Umbilical cord (tissue), 2 donors: ENCODE results near the gene SLC13A4. TPM values are rescaled to one million over a fixed set of nuclear protein-coding genes. Genes with fewer than 3 reads are reported as not detected.
"Not testable (repeated sequence)": the region's sequence is repeated elsewhere in the genome, so short reads cannot be mapped to it uniquely, and the experiment has no call there.

Experiments used
- DNase-seq: peaks from one replicate; pipeline ENCODE4 v3.0.0-alpha.2; 2015; ENCODE audit warnings: low spot score
- total RNA-seq: library from RNA; depleted of rRNA; stranded (reverse); fragments of >200 nt; gene quantifications from one replicate; pipeline ENCODE4 v1.2.3, GENCODE V29; 2014; ENCODE audit warnings: low replicate concordance; ENCODE audit not compliant: insufficient read depth

The SLC13A4 gene
- total RNA-seq, 1 donor from 2014 or later: 6.5 TPM

DNA sequence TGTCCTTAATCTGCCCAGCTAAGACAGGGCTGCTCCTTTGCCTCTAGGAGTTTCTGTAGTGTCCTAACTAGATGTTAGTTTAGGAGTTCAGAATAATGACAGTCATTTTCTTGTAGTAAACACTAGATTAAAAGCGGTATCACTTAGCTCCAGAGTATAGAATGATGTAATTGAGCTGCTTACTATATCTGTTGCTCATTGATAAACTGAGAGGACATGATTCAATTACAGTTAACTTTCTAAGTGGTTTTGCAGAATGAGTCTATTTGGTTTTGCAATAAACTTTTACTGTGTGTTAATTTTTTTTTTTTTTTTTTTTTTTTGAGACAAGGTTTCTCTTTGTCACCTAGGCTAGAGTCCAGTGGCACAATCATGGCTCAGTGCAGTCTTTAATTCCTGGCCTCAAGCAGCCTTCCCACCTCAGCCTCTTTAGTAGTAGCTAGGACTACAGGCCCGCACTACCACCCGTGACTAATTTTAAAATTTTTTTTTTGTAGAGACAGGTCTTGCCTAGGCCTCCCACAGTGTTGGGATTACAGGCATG lies 63.9 kb downstream of the SLC13A4 start:
- DNase-seq: no peak

DNA sequence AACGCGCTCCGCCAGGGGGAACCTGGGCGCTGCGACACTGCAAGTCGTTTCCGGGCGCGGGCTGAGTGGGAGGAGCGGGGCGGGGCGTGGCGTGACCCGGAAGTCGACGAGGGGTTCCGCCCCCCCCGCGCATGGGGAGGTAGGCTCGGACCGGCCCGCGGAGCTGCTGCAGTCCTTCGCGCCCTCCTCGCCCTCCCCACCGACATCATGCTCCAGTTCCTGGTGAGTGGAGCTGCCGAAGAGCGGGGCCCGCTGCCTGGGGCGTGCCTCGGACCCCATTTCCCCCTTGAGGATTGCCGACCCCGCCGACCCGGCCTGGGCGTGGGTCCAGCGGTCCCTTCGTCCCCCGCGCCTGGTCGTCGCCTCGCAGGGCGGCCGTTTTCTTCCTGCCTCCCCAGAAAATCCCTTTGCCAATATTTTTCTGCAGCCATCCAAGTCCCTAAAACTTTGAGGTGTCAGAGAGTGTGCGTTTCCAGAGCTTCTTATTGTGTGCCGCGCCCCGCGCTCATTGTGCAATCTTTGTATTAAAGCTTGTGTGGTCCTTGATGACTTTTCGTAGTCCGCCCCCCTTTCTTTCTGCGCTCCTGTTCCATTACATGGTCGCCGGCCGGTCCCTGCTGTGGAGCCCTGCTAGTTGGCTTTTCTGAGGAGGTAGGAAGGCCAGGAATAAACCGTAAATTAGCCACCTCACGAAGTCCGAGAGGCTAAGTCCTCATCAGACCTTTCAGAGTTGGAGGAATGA lies 65.4 kb downstream of the SLC13A4 start, which contains the start of gene STMP1:
Gene STMP1 (plus strand): TSS at position 142 of the 742 bp plus-strand sequence.
- DNase-seq: peak; percentile 95

DNA sequence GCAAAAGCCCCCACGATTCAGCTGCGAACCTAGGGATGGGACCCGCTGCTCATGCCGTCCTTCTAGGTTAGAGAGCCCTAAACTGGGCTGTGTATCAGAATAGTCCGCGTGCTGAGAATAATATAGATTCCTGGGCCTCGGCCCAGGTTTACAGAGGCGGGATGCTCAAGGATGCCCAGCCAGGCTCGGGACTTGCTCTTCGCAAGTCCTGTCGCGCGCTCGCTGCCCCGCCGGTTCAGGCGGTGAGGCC lies 65.9 kb downstream of the SLC13A4 start:
- DNase-seq: no peak

DNA sequence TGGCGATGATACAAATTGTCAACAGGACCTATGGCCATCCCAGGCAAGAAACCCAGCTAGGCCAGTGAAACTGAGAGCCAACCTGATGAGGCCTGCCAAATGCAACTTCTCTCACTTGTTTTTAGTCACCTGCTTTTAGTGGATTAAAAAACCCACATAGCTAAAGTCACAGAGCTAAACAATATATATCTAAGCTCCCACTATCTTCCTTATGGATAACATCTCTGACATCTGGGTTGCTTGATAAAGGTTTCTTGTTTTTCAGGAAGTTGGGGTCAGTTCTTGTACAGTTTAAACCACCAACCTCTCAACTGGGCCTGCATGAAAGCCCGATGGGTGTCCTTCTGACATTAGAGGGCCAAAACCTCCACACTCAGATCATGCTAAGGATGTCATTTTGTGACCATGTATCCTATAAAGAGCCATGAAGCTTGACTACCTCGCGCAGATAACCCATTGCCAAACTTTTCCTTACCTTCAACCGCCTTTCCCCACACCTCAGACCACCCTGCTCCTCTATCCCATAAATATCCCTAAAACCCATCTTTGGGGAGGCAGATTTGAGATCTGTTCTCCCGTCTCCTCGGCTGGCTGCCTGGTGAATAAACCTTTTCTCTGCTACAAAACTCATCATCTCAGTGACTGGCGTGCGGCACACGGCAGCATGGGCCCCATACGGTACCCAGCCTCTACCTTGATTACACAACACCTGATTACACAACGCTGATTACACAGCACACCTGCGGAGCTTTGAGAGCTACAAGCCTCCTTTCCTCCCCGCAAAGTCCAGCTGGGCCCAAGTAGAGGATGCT lies 66.5 kb downstream of the SLC13A4 start:
- no peak for DNase-seq

DNA sequence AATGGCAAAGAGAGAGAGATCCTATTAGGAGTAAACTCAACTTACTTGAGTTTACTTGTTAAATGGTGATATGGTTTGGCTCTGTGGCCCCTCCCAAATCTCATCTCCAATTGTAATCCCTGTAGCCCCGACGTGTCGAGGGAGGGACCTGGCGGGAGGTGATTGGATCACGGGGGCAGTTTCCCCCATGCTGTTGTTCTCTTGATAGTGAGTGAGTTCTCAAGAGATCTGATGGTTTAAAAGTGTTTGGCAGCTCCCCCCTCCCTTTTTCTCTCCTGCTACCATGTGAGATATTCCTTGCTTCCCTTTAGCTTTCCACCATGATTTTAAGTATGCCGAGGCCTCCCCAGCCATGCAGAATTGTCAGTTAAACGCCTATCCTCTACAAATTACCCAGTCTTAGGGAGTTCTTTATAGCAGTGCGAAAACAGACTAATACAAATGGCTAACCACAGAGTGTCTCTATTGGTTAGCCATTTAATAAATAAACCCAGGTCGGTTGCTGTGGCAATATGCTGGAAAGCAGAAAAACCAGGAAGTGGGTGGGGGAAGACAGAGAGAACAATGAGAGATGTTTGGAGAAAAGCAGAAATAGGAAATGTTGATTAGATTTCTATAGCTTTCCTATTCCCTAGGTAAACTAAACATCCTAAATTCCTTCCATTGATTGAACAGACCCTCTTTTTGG lies 68.7 kb downstream of the SLC13A4 start:
- peak; percentile 23 for DNase-seq

DNA sequence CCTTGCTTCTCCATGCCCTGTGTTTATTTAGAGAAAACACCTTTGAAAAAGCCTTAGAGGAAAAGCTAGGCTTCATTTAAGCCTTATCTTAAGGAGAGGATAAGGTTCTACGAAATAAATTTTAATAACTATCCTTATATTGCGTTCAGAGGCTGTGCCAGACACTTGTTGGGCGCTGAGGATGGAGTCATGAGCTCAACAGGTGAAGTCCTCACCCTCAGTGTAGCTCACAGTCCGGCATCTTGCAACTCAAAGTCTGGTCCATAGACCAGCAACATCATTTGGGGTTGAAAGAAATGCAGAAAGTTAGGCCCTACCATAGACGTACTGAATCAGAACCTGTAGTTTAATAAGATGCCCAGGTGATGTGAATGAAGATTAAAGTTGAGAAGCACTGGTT lies 69.4 kb downstream of the SLC13A4 start:
- no peak for DNase-seq

DNA sequence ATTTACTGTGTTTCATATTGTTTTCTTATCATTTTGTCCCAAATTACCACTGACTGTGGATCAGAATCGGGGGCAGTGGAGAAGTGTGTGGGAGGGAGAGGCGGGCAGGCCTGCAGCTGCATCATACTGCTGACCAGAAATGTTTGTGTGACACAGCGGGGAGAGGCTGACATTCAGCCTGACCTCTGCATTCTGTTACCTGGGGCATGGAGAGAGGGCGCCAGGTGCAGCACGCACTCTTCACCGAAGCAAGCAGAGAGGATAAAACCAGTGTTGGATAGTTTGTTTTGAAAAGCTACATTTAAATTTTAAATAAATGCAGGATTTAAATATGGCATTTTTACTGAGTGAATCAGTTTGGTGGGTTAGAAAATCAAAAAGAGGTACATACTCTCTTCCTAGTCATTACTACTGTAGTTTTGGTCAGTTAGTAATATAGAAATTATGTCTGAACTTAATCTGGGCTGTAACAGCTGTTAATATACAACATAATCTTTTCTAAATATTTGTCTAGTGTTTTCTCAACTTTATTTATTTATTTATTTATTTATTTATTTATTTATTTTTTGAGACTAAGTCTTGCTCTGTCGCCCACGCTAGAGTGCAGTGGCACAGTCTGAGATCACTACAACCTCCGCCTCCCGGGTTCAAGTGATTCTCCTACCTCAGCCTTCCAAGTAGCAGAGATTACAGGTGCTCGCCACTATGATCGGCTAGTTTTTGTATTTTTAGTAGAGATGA lies 74.5 kb downstream of the SLC13A4 start:
- DNase-seq: no peak

DNA sequence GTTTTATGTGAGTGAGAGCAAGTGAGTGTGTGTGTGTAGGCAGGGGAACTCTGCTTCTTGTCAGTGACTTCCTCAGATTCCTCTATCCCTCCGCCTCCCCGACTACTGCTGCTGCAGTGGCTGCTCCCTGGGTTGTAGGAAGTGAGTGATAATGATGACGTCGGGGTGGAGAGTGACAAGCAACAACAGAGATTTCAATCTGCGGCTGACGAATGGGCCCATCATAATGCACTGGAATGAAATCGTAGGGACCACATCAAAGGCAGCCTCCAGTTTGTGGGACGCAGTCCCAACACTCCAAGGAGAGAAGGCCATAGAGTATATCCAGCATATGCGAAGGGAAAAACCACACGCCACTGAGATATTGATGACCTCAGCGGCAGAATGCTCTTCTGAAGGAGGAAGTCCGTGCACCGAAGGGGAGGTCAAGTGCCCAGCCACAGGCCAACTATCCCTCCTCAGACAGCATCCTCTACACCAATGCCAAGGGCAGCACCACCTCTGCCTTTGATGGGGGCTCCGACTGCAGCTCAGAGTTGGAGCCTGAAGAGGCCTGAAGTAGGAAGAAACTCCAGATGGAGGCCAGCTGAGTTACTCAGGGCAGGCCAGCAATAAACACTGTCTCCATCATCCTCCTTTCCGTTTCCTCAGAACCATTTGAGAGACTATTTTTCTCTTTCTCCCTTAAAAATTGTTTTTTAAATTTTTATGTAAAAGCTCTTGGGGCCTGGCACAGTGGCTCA lies 77.0 kb downstream of the SLC13A4 start:
- peak; percentile 61 for DNase-seq

DNA sequence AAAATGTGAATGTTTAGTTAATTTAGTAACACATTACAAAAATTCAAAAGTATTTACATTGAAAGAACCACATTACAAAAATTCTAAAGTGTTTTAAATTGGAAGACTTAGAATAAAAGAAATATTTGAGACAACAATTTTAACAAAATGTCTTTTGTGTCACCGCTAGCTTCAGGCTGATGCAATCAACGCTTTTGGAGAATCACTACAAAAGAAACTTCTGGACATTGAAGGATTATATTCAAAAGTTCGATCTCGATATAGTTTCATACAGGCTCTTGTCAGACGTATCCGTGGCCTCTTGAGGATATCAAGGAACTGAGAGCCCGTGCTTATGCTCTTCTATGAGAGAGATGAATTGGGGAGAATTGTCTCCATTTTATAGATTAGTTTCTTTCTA lies 79.8 kb downstream of the SLC13A4 start:
- DNase-seq: no peak

DNA sequence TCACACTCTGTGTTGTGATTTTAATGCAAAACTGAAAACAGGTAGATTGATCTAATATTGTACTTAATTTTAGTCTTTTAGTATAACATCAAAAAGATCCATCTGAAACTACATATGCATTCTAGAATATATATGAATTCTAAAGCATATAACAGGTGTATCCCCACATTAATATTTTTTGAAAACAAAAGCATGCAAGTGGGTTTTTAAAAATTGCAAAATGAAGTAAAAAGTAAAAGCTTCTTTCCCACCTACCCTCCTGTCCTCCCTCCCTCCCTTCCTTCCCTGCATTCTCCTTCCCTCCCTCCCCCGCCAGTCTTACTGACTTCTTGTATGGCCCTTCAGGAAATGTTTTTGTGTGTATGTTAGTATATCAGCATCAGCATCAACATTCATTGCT lies 80.2 kb downstream of the SLC13A4 start:
- DNase-seq: no peak

DNA sequence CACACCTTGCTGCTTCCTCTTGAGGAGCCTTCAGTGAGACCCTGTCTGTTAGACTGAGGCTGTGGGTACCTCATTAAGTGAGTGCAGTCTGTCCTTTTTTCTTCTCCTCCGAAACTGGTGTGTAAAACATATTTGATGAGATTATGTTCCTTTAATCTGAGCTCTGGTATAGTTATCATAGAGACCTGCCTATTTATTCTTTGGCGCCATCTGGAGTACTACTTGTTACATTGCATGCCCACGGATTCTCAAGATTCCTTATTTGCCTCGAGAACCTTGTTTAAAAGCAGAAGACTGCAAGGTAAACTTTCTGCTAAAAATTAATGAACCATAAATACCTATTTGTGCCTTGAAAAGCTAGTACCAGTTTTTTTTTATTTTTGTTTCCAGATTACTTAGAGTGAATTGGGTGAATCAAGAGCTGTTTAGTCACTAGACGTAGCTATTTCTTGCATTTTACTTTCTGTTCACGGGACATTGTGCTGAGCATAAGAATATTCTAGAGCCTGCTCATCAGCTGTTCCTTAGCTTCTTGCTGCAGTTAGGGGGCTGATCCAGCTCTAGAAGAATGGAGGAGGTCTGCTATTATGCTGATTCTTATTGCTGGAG lies 82.6 kb downstream of the SLC13A4 start:
- peak; percentile 50 for DNase-seq

DNA sequence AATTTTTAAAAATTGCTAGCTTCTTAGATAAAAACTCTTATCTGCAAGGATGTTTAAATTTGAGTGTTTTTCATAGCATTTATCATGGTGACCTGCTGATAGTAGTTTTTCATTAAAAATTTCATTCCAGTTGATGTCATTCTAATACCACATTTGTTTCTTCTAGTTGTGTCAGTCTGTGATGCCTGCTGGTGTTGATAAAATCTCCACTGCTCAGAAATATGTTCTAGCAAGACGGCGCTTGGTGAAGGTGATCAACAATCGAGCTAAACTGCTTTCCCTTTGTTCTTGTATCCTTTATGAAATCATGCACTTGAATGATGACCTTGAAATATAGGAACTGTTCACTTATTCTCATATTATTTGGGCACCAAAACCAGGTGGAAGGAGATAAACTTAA lies 83.3 kb downstream of the SLC13A4 start:
- DNase-seq: peak; percentile 10

DNA sequence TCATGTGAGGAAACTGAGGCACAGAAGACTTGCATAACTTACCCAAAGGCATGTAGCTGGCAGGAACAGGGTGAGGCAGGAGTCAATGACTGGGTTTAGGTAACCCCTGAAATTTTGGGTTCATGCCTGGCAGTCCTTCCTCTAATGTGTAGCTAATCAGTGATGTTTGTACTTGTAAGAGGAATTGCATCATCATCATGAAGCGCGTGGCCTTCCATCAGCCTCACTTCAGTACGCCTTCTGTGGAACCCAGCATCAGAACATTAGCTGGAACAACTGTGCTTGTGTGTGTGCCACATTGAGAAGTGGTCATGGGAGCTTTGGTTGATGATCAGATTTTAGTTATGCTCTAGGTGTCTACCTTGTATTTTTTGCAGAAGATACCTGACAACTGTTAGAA lies 83.8 kb downstream of the SLC13A4 start:
- DNase-seq: no peak

DNA sequence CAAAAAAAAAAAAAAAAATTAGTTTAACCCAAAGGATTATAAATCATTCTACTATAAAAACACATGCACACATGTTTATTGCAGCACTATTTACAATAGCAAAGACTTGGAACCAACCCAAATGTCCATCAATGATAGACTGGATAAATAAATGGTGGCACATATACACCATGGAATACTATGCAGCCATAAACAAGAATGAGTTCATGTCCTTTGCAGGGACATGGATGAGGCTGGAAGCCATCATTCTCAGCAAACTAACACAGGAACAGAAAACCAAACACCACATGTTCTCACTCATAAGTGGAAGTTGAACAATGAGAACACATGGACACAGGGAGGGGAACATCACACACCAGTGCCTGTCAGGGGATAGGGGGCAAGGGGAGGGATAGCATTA lies 88.3 kb downstream of the SLC13A4 start:
- DNase-seq: not testable (repeated sequence)

DNA sequence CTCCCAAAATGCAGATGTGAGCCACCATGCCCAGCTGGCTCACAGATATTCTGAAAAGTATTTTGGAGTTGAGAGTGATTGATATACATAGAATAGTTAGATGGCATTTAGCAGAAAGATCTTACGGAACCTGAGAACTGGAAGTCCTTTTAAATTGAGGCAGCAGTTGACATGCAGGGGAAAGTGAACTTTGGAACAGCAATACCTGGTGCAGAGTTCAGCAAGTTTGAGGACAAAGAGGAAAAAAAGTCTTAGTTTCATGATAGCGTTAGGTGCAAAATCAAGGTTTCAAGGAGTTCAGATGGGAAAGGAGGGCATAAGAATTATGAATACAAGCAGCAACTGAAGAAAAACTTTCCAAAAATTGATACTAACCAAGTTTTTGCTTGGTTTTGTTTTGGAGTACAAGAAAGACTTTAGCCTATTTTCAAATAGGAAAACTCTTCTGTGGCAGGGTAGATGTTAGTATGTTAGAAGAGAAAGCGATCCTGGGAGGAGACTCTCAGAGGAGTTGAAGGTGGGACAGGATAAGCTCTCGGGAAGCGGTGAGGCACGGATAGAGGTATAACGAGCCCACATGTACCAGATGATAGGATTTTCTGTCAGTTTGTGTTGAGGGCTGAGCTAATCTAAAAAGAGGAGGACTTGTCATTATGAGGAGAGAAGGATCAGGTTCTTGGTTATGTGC lies 93.7 kb downstream of the SLC13A4 start:
- no peak for DNase-seq

Other genes with a start within 250 kb of the SLC13A4 start
- 14.4 TPM for gene CNOT4, start 218.1 kb downstream of the SLC13A4 start, total RNA-seq
- gene NUP205, start 170.3 kb downstream of the SLC13A4 start, total RNA-seq: 53.2 TPM
- 26.0 TPM for gene STMP1, start 65.7 kb downstream of the SLC13A4 start, total RNA-seq
- gene FAM180A, start 20.6 kb upstream of the SLC13A4 start, total RNA-seq: 1.7 TPM
- gene MTPN, start 249.2 kb upstream of the SLC13A4 start, total RNA-seq: 87.2 TPM